GM12878 (cell line): ENCODE results near the gene ADAM33. TPM values are rescaled to one million over a fixed set of nuclear protein-coding genes. Genes with fewer than 3 reads are reported as not detected.

Source experiments
- BMI1 ChIP-seq: fragments of 450-650 bp; IDR thresholded peaks from 2 replicates; pipeline ENCODE4 v1.6.1; 2016; ENCODE audit warnings: mild to moderate bottlenecking, moderate library complexity, borderline replicate concordance
- ETV6 ChIP-seq, 2 experiments: fragments of 450-650 bp in 1 of 2; IDR thresholded peaks in 1 of 2; conservative IDR thresholded peaks in 1 of 2; 2 replicates each; pipeline ENCODE4 v1.6.1; 2014; ENCODE audit warnings: antibody characterized with exemption in 1 of 2, borderline replicate concordance in 1 of 2, low read depth in 1 of 2, mild to moderate bottlenecking in 1 of 2, moderate library complexity in 1 of 2
- FOXK2 ChIP-seq: fragments of 450-650 bp; IDR thresholded peaks from 2 replicates; pipeline ENCODE4 v1.6.1; 2017; ENCODE audit warnings: mild to moderate bottlenecking, moderate library complexity
- MEF2B ChIP-seq: fragments of 450-650 bp; IDR thresholded peaks from 2 replicates; pipeline ENCODE4 v1.6.1; 2018; ENCODE audit warnings: mild to moderate bottlenecking, moderate library complexity; ENCODE audit not compliant: partially characterized antibody, poor library complexity, severe bottlenecking
- MLLT1 ChIP-seq: fragments of 450-650 bp; IDR thresholded peaks from 2 replicates; pipeline ENCODE4 v1.6.1; 2016; ENCODE audit warnings: mild to moderate bottlenecking
- PAX8 ChIP-seq: fragments of 450-650 bp; IDR thresholded peaks from 2 replicates; pipeline ENCODE4 v1.6.1; 2017; ENCODE audit warnings: mild to moderate bottlenecking, moderate library complexity
- RAD51 ChIP-seq: fragments of 450-650 bp; IDR thresholded peaks from 2 replicates; pipeline ENCODE4 v1.6.1; 2016; ENCODE audit warnings: moderate library complexity, mild to moderate bottlenecking, inconsistent platforms
- RFX5 ChIP-seq: IDR thresholded peaks from 2 replicates; pipeline ENCODE4 v1.6.1; 2011; ENCODE audit warnings: low read depth, low read length, improper control_type of control experiment
- RUNX3 ChIP-seq: IDR thresholded peaks from 2 replicates; pipeline ENCODE4 v1.6.1; 2012; ENCODE audit warnings: low read length, inconsistent platforms
- STAT3 ChIP-seq: IDR thresholded peaks from 2 replicates; pipeline ENCODE4 v1.6.1; 2011; ENCODE audit warnings: low read depth, low read length, improper control_type of control experiment
- TARDBP ChIP-seq: IDR thresholded peaks from 2 replicates; pipeline ENCODE4 v1.6.1; 2016; ENCODE audit warnings: borderline replicate concordance
- TCF7 ChIP-seq: IDR thresholded peaks from 2 replicates; pipeline ENCODE4 v1.6.1; 2014; ENCODE audit warnings: antibody characterized with exemption, borderline replicate concordance
- ZBTB33 ChIP-seq: fragments of 450-650 bp; IDR thresholded peaks from 2 replicates; pipeline ENCODE4 v1.6.1; 2017; ENCODE audit warnings: mild to moderate bottlenecking
- ZNF687 ChIP-seq: fragments of 450-650 bp; IDR thresholded peaks from 2 replicates; pipeline ENCODE4 v1.6.1; 2017; ENCODE audit warnings: mild to moderate bottlenecking, moderate library complexity
- polyA plus RNA-seq, 11 experiments: library from polyadenylated mRNA; depleted of rRNA in 4 of 11; unstranded in 6 of 11; stranded (reverse) in 5 of 11; fragments of >200 nt; fragmentation: Nextera tagmentation in 4 of 11; fragmentation: Illumina TruSeq in 1 of 11; extraction: Ambion mirVana in 4 of 11; extraction: Trizol in 1 of 11; gene quantifications; 1 replicate in 1 of 11; 2 replicates in 10 of 11; pipeline versions ENCODE4 v1.2.1 to v1.2.3, GENCODE V29; 2011 to 2016; ENCODE audit warnings: inconsistent platforms in 2 of 11, missing spikeins in 2 of 11, low read depth in 1 of 11
- total RNA-seq, 4 experiments: library from RNA; depleted of rRNA in 3 of 4; stranded (reverse); fragments of >200 nt in 3 of 4; fragmentation: Illumina TruSeq in 1 of 4; extraction: Trizol in 1 of 4; gene quantifications; 2 replicates each; pipeline versions ENCODE4 v1.2.1 to v1.2.3, GENCODE V29; 2013 to 2021
- TF ChIP-seq, protein P1 (sequence below): fragments of 450-650 bp; IDR thresholded peaks from 2 replicates; pipeline ENCODE4 v1.6.1; 2018; ENCODE audit warnings: mild to moderate bottlenecking, low read depth, moderate library complexity; ENCODE audit not compliant: partially characterized antibody
- TF ChIP-seq, protein P2 (sequence below): IDR thresholded peaks from 2 replicates; pipeline ENCODE4 v1.6.1; 2012; ENCODE audit warnings: mild to moderate bottlenecking, low read depth, low read length

The ADAM33 gene
- total and polyA plus RNA-seq, 10 of the 15 experiments (the other 5 are each of a cell fraction or from before 2014, with no cell fraction given) = not detected

- TF ChIP-seq ZBTB33 = no peak
- TF ChIP-seq ZNF687 = no peak
- TF ChIP-seq RFX5 = no peak
- no peak for TF ChIP-seq MLLT1
- no peak for TF ChIP-seq BMI1
- no peak for TF ChIP-seq RUNX3
- TF ChIP-seq FOXK2 = no peak
- no peak for TF ChIP-seq ETV6 (conservative IDR thresholded peaks at IDR 0.05 in 1 of 2, IDR thresholded peaks at IDR 0.05 in 1 of 2; ENCODE audit: borderline replicate concordance in 1 of 2, low read depth in 1 of 2)
- TF ChIP-seq RAD51 = no peak
- TF ChIP-seq PAX8 = no peak
- no peak for TF ChIP-seq TARDBP
- TF ChIP-seq, protein P1, sequence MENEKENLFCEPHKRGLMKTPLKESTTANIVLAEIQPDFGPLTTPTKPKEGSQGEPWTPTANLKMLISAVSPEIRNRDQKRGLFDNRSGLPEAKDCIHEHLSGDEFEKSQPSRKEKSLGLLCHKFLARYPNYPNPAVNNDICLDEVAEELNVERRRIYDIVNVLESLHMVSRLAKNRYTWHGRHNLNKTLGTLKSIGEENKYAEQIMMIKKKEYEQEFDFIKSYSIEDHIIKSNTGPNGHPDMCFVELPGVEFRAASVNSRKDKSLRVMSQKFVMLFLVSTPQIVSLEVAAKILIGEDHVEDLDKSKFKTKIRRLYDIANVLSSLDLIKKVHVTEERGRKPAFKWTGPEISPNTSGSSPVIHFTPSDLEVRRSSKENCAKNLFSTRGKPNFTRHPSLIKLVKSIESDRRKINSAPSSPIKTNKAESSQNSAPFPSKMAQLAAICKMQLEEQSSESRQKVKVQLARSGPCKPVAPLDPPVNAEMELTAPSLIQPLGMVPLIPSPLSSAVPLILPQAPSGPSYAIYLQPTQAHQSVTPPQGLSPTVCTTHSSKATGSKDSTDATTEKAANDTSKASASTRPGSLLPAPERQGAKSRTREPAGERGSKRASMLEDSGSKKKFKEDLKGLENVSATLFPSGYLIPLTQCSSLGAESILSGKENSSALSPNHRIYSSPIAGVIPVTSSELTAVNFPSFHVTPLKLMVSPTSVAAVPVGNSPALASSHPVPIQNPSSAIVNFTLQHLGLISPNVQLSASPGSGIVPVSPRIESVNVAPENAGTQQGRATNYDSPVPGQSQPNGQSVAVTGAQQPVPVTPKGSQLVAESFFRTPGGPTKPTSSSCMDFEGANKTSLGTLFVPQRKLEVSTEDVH = no peak
- TF ChIP-seq MEF2B = no peak
- TF ChIP-seq, protein P2, sequence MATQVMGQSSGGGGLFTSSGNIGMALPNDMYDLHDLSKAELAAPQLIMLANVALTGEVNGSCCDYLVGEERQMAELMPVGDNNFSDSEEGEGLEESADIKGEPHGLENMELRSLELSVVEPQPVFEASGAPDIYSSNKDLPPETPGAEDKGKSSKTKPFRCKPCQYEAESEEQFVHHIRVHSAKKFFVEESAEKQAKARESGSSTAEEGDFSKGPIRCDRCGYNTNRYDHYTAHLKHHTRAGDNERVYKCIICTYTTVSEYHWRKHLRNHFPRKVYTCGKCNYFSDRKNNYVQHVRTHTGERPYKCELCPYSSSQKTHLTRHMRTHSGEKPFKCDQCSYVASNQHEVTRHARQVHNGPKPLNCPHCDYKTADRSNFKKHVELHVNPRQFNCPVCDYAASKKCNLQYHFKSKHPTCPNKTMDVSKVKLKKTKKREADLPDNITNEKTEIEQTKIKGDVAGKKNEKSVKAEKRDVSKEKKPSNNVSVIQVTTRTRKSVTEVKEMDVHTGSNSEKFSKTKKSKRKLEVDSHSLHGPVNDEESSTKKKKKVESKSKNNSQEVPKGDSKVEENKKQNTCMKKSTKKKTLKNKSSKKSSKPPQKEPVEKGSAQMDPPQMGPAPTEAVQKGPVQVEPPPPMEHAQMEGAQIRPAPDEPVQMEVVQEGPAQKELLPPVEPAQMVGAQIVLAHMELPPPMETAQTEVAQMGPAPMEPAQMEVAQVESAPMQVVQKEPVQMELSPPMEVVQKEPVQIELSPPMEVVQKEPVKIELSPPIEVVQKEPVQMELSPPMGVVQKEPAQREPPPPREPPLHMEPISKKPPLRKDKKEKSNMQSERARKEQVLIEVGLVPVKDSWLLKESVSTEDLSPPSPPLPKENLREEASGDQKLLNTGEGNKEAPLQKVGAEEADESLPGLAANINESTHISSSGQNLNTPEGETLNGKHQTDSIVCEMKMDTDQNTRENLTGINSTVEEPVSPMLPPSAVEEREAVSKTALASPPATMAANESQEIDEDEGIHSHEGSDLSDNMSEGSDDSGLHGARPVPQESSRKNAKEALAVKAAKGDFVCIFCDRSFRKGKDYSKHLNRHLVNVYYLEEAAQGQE = no peak
- TF ChIP-seq TCF7 = no peak
- no peak for TF ChIP-seq STAT3
Measured at GRCh38 chr20:3667434-3668037, 14.3 kb downstream of the ADAM33 start (continued).
